ENCODE measurements around the gene CEACAM1. TPM values are rescaled to one million over a fixed set of nuclear protein-coding genes. Genes with fewer than 3 reads are reported as not detected.

CEACAM1 gene
- total RNA-seq, 2 donors from 2014 or later, result 21.4 to 35.8 TPM

DNA sequence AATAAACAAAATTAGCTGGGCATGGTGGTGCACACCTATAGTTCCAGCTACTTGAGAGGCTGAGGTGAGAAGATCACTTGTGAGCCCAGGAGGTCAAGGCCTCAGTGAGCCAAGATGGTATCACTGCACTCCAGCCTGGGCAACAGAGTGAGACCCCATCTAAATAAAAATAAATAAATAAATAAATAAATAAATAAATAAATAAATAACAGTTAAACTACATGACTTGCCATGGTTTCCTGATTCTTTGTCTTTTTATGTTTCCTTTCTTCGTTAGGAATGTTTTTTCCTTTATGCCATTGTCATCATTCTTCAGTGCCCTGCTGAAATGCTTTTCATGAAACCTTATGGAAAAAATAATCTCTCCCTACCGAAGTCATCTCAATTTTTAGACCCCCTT lies 50.3 kb downstream of the CEACAM1 start:
- TF ChIP-seq CTCF (IDR thresholded peaks at IDR 0.05) (no peak), POLR2A (IDR thresholded peaks at IDR 0.05) (no peak)
- no peak overlapping the region for H3K4me3 ChIP-seq
- no peaks in the 10 kb centered on the region for H3K4me1 ChIP-seq (replicated peaks)
- intact Hi-C loops (cut with DNase I), result no loop called here
- H3K36me3 ChIP-seq, result no peaks in the 10 kb centered on the region
- no peaks in the 10 kb centered on the region for H3K9me3 ChIP-seq
- DNase-seq (ENCODE audit: low spot score), result no peak
- H3K27ac ChIP-seq, result no peak overlapping the region
- no peaks in the 10 kb centered on the region for H3K27me3 ChIP-seq (replicated peaks; ENCODE audit: insufficient read depth)
- 90% methylated on average over 2 of the region's 2 CpGs for WGBS

DNA sequence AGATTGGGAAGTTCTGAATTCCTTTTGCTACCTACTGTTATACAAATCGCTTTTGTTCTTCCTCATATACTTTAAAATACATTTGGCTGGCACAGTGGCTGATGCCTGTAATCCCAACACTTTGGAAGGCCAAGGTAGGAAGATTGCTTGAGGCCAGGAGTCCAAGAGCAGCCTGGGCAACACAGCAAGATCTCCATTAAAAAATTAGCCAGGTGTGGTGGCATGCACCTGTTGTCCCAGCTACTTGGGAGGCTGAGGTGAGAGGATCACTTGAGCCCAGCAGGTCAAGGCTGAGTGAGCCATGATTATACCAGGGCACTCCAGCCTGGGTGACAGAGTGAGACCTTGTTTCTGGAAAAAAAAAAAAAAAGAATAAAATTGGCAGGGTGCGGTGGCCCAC lies 51.2 kb downstream of the CEACAM1 start:
- Histone ChIP-seq H3K4me3 (no peak overlapping the region), H3K27ac (no peak overlapping the region), H3K27me3 (replicated peaks; ENCODE audit: insufficient read depth) (no peaks in the 10 kb centered on the region), H3K9me3 (no peaks in the 10 kb centered on the region), H3K36me3 (no peaks in the 10 kb centered on the region), H3K4me1 (replicated peaks) (peaks cover 5% of the 10 kb centered on the region)
- no peak for DNase-seq (ENCODE audit: low spot score)
- intact Hi-C loops (cut with DNase I), result no loop called here
- TF ChIP-seq CTCF (IDR thresholded peaks at IDR 0.05) (no peak), POLR2A (IDR thresholded peaks at IDR 0.05) (no peak), POLR2AphosphoS5 (IDR thresholded peaks at IDR 0.05) (no peak)
- 97% methylated on average over 2 of the region's 2 CpGs for WGBS

- no peak for DNase-seq (ENCODE audit: low spot score)
- TF ChIP-seq POLR2A (IDR thresholded peaks at IDR 0.05), result no peak
- TF ChIP-seq POLR2AphosphoS5 (IDR thresholded peaks at IDR 0.05), result no peak
- no peak for TF ChIP-seq CTCF (IDR thresholded peaks at IDR 0.05)
- no peak overlapping the region for H3K27ac ChIP-seq
- intact Hi-C loops (cut with DNase I), result no loop called here
- WGBS, result 80% methylated on average over 4 of the region's 4 CpGs
- no peaks in the 10 kb centered on the region for H3K9me3 ChIP-seq
- H3K4me1 ChIP-seq (replicated peaks), result peaks cover 9% of the 10 kb centered on the region
- H3K4me3 ChIP-seq, result no peak overlapping the region
- H3K27me3 ChIP-seq (replicated peaks; ENCODE audit: insufficient read depth), result no peaks in the 10 kb centered on the region
- no peaks in the 10 kb centered on the region for H3K36me3 ChIP-seq
These were observed 52.9 kb downstream of the CEACAM1 start for GRCh38 chr19:42475366-42475765.

DNA sequence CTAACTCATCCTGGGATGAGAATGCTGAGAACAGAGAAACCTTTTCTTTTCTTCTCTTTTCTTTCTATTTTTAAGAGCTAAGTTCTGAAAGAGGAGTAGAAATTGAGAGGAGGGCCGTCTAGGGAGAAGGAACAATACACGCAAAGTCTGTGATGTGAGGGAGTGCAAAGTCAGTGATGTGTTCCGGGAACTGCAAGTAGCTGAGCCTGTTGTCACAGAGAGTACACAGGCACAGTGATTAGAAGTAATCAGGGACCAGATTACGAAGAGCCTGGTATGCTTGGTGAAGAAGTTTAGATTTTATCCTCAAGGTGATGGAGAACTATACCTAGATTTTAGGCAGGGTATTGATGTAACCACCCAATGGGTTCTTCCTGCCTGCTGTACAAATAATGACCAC lies 53.5 kb downstream of the CEACAM1 start:
- Histone ChIP-seq H3K9me3 (no peaks in the 10 kb centered on the region), H3K4me1 (replicated peaks) (peaks cover 9% of the 10 kb centered on the region), H3K27me3 (replicated peaks; ENCODE audit: insufficient read depth) (no peaks in the 10 kb centered on the region), H3K27ac (no peak overlapping the region), H3K4me3 (no peak overlapping the region), H3K36me3 (no peaks in the 10 kb centered on the region)
- DNase-seq (ENCODE audit: low spot score), result no peak
- intact Hi-C loops (cut with DNase I), result no loop called here
- TF ChIP-seq POLR2AphosphoS5 (IDR thresholded peaks at IDR 0.05), result no peak
- no peak for TF ChIP-seq CTCF (IDR thresholded peaks at IDR 0.05)
- TF ChIP-seq POLR2A (IDR thresholded peaks at IDR 0.05), result no peak
- 60% methylated on average over 4 of the region's 4 CpGs for WGBS

DNA sequence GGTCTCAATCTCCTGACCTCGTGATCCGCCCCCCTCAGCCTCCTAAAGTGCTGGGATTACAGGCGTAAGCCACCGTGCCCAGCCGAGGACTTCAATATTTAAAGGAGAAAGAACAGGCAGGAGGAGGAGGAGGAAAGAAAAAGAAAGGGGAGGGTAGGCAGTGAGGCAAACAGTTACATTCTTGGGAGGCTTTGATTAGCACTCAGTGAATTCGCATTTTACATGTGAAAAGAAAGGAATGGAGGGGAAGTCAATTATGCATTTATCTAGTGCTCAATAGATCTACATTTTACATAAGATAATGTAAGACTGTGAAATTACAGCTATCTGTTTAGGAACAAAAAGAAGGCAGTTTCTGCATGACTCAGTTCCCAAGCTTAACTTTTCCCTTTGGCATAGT lies 54.6 kb downstream of the CEACAM1 start:
- no peaks in the 10 kb centered on the region for H3K9me3 ChIP-seq
- peaks cover 9% of the 10 kb centered on the region for H3K4me1 ChIP-seq (replicated peaks)
- no peak overlapping the region for H3K27ac ChIP-seq
- intact Hi-C loops (cut with DNase I), result no loop called here
- H3K36me3 ChIP-seq, result no peaks in the 10 kb centered on the region
- WGBS, result 73% methylated on average over 6 of the region's 6 CpGs
- no peak for DNase-seq (ENCODE audit: low spot score)
- no peak for TF ChIP-seq CTCF (IDR thresholded peaks at IDR 0.05)
- TF ChIP-seq POLR2AphosphoS5 (IDR thresholded peaks at IDR 0.05), result no peak
- no peak for TF ChIP-seq POLR2A (IDR thresholded peaks at IDR 0.05)
- H3K4me3 ChIP-seq, result no peak overlapping the region
- H3K27me3 ChIP-seq (replicated peaks; ENCODE audit: insufficient read depth), result no peaks in the 10 kb centered on the region
